Gastroesophageal sphincter (tissue), 3 donors: Measurements from ENCODE around the gene JAGN1.

Experiments used
- POLR2A ChIP-seq, 2 donors: fragments of 450-650 bp; IDR thresholded peaks; one replicate each; pipeline ENCODE4 v1.6.1; 2017; ENCODE audit warnings: antibody characterized with exemption in 2 of 2, mild to moderate bottlenecking in 2 of 2, moderate library complexity in 1 of 2
- TF ChIP-seq, protein P1 (sequence below), 4 experiments: fragments of 200-600 bp in 2 of 4; fragments of 450-650 bp in 2 of 4; sonication (generic) in 1 of 4; IDR thresholded peaks; one replicate each; pipeline ENCODE4 v1.5.1; 2017 to 2019; ENCODE audit warnings: antibody characterized with exemption in 4 of 4, mild to moderate bottlenecking in 2 of 4, moderate library complexity in 2 of 4

DNA sequence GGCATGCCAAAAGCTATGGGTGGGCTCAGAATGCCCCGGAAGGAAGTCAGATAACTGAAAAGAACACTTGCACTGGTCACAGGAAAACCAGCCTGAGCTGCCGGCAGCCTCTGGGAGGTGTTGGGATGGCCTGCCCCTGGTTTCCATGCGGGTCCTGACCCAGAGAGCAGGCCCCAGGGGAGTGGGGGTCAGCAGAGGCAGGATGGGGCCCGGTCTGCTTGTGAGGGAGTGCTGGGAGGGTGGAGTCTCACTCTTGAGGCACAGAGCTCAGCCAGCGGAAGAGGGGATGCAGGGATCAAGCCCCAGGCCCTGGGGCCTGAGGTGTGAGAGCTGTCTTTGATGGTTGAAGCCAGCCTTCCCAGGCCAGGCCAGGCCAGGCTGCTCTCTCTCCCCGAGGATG lies 44.2 kb upstream of the JAGN1 start:
- TF ChIP-seq, protein P1, sequence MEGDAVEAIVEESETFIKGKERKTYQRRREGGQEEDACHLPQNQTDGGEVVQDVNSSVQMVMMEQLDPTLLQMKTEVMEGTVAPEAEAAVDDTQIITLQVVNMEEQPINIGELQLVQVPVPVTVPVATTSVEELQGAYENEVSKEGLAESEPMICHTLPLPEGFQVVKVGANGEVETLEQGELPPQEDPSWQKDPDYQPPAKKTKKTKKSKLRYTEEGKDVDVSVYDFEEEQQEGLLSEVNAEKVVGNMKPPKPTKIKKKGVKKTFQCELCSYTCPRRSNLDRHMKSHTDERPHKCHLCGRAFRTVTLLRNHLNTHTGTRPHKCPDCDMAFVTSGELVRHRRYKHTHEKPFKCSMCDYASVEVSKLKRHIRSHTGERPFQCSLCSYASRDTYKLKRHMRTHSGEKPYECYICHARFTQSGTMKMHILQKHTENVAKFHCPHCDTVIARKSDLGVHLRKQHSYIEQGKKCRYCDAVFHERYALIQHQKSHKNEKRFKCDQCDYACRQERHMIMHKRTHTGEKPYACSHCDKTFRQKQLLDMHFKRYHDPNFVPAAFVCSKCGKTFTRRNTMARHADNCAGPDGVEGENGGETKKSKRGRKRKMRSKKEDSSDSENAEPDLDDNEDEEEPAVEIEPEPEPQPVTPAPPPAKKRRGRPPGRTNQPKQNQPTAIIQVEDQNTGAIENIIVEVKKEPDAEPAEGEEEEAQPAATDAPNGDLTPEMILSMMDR (IDR thresholded peaks at IDR 0.05): no peak
- no peak for TF ChIP-seq POLR2A (IDR thresholded peaks at IDR 0.05)
